Uterus (tissue), 4 donors: Measurements from ENCODE around the gene TRAF1. TPM values are rescaled to one million over a fixed set of nuclear protein-coding genes. Genes with fewer than 3 reads are reported as not detected.

Experiments used
- DNase-seq, 2 donors: peaks; one replicate each; pipeline ENCODE4 v3.0.0-alpha.2; 2019 to 2020
- H3K27ac ChIP-seq, 2 donors: fragments of 200-600 bp; sonication (generic); 1 replicate in 1 of 2; 2 replicates in 1 of 2; pipeline ENCODE4 v1.5.1; 2016 to 2018
- H3K27me3 ChIP-seq, 2 donors: fragments of 200-600 bp; sonication (generic); one replicate each; pipeline ENCODE4 v1.5.1; 2018 to 2019; ENCODE audit warnings: control low read depth in 1 of 2
- H3K36me3 ChIP-seq, 2 donors: fragments of 200-600 bp; sonication (generic); one replicate each; pipeline ENCODE4 v1.5.1; 2019; ENCODE audit warnings: control low read depth in 1 of 2
- H3K4me1 ChIP-seq, 2 donors: fragments of 200-600 bp; sonication (generic); one replicate each; pipeline ENCODE4 v1.5.1; 2018 to 2019; ENCODE audit warnings: control low read depth in 1 of 2
- H3K4me3 ChIP-seq, 2 donors: fragments of 200-600 bp; sonication (generic); 1 replicate in 1 of 2; 2 replicates in 1 of 2; pipeline ENCODE4 v1.5.1; 2018 to 2019; ENCODE audit warnings: mild to moderate bottlenecking in 1 of 2
- H3K9me3 ChIP-seq, 2 donors: fragments of 200-600 bp; sonication (generic); one replicate each; pipeline ENCODE4 v1.5.1; 2019; ENCODE audit warnings: control low read depth in 1 of 2
- CTCF ChIP-seq, 4 experiments: fragments of 200-600 bp in 2 of 4; fragments of 450-650 bp in 2 of 4; sonication (generic) in 2 of 4; IDR thresholded peaks; one replicate each; pipeline ENCODE4 v1.5.1; 2016 to 2019; ENCODE audit warnings: antibody characterized with exemption in 4 of 4, mild to moderate bottlenecking in 2 of 4, moderate library complexity in 1 of 4
- POLR2A ChIP-seq, 2 donors: fragments of 450-650 bp; IDR thresholded peaks; one replicate each; pipeline ENCODE4 v1.6.1; 2016; ENCODE audit warnings: antibody characterized with exemption in 2 of 2, mild to moderate bottlenecking in 1 of 2, moderate library complexity in 1 of 2
- intact Hi-C: fragments of 100-400 bp; cut with DNase I; formaldehyde crosslinking; loops from one replicate; pipeline ENCODE4 v1.15.1; 2023; ENCODE audit warnings: low total_unique reads
- total RNA-seq, 4 donors: library from RNA; depleted of rRNA in 3 of 4; stranded (reverse); fragments of >200 nt in 3 of 4; gene quantifications; one replicate each; pipeline versions ENCODE4 v1.1.0 to v1.2.4, GENCODE V29; 2014 to 2023
- donor health status: DM: yes; HTN: yes; CAD: no.

Gene TRAF1
- total RNA-seq, 4 donors from 2014 or later, result 0.51 to 8.7 (median 2.6) TPM

- Histone ChIP-seq H3K9me3 (no peaks in the 10 kb centered on the region), H3K27ac (peak overlapping the region; percentile 14 to 31), H3K4me1 (no peaks in the 10 kb centered on the region), H3K4me3 (no peak overlapping the region), H3K27me3 (no peaks in the 10 kb centered on the region), H3K36me3 (no peaks in the 10 kb centered on the region)
- no peak for DNase-seq
- intact Hi-C loops, result no loop called here
- TF ChIP-seq POLR2A (IDR thresholded peaks at IDR 0.05) (no peak), CTCF (IDR thresholded peaks at IDR 0.05) (no peak)
Observed at GRCh38 chr9:120966013-120966369, 39.4 kb upstream of the TRAF1 start.

- no peaks in the 10 kb centered on the region for H3K27me3 ChIP-seq
- no peaks in the 10 kb centered on the region for H3K9me3 ChIP-seq
- H3K4me1 ChIP-seq, result no peaks in the 10 kb centered on the region
- no peak overlapping the region for H3K4me3 ChIP-seq
- TF ChIP-seq CTCF (IDR thresholded peaks at IDR 0.05) (no peak), POLR2A (IDR thresholded peaks at IDR 0.05) (no peak)
- intact Hi-C loops, result no loop called here
- H3K27ac ChIP-seq, result peak overlapping the region in 1 of 2 donors; percentile 11
- peak in 1 of 2 donors; percentile 39 for DNase-seq
- H3K36me3 ChIP-seq, result no peaks in the 10 kb centered on the region
Observed at GRCh38 chr9:120965344-120966012, 38.9 kb upstream of the TRAF1 start.

- intact Hi-C loops, result no loop called here
- DNase-seq, result no peak
- Histone ChIP-seq H3K4me3 (no peak overlapping the region), H3K36me3 (no peaks in the 10 kb centered on the region), H3K9me3 (no peaks in the 10 kb centered on the region), H3K27ac (no peak overlapping the region), H3K27me3 (no peaks in the 10 kb centered on the region), H3K4me1 (no peaks in the 10 kb centered on the region)
- TF ChIP-seq POLR2A (IDR thresholded peaks at IDR 0.05) (no peak), CTCF (IDR thresholded peaks at IDR 0.05) (no peak)
Observed at GRCh38 chr9:120961936-120962335, 35.3 kb upstream of the TRAF1 start.

GRCh38 chr9:120960001-120960400, 33.4 kb upstream of the TRAF1 start:
- TF ChIP-seq POLR2A (IDR thresholded peaks at IDR 0.05), result no peak
- no peak for TF ChIP-seq CTCF (IDR thresholded peaks at IDR 0.05)
- intact Hi-C loops, result no loop called here
- H3K36me3 ChIP-seq, result no peaks in the 10 kb centered on the region
- no peak overlapping the region for H3K4me3 ChIP-seq
- no peaks in the 10 kb centered on the region for H3K27me3 ChIP-seq
- H3K9me3 ChIP-seq, result no peaks in the 10 kb centered on the region
- no peaks in the 10 kb centered on the region for H3K4me1 ChIP-seq
- no peak overlapping the region for H3K27ac ChIP-seq
- DNase-seq, result no peak

GRCh38 chr9:120956862-120957261, 30.3 kb upstream of the TRAF1 start:
- Histone ChIP-seq H3K36me3 (no peaks in the 10 kb centered on the region), H3K27ac (no peak overlapping the region), H3K4me1 (no peaks in the 10 kb centered on the region), H3K4me3 (no peak overlapping the region), H3K27me3 (no peaks in the 10 kb centered on the region), H3K9me3 (no peaks in the 10 kb centered on the region)
- no peak for TF ChIP-seq POLR2A (IDR thresholded peaks at IDR 0.05)
- TF ChIP-seq CTCF (IDR thresholded peaks at IDR 0.05), result no peak
- no peak for DNase-seq
- intact Hi-C loops, result no loop called here
